NCI-H1436 treated with DMSO at 0.1 percent for 48 hours (cell line): ENCODE results near the gene THSD7B.

Source experiments
- DNase-seq: peaks from one replicate; lab custom pipeline; 2025; lab: John Stamatoyannopoulos, UW

THSD7B gene

DNA sequence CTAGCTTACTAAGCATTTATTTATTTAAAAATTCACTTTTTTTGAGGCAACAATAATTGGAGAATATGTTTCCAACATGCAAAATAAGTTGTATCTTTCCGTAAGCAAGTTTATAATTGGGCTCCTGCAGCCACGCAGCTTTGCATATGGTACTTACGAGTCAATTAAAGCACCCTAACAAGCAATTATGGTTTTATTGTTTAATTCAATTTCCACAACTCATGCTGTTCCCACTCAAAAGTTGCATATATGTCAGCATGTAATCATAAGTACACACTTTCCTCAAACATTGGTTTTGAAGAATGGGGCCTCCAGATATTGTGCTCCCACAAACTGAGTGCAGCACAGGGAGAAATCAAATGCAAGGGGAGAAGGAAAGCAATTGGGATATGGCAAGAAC lies 613.8 kb downstream of the THSD7B start:
- no peak for DNase-seq

GRCh38 chr2:137380610-137381009 lies 615.3 kb downstream of the THSD7B start:
- no peak for DNase-seq

GRCh38 chr2:137381731-137382130 lies 616.4 kb downstream of the THSD7B start:
- DNase-seq = no peak

- no peak for DNase-seq
Observed at GRCh38 chr2:137383391-137383790, 618.0 kb downstream of the THSD7B start.

DNA sequence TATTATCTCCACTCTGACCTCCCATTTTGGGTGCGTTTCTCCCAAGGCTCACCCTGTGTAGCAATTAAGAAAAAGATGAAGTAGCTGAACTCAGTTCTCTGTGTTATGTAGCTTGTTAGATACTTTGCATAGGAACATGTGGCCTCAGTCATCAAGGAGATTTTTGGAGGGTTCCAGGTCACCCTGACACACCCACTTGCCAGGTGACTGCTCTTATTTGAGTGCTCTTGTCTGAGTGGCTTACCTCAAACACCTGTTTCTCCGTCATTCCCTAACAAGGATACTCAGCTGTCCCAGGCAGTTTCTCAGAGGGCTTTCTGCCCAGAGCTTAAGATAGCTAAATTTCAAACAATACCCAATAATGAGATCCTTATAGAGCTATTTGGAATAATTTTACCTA lies 621.7 kb downstream of the THSD7B start:
- DNase-seq = no peak

GRCh38 chr2:137405496-137405895 lies 640.2 kb downstream of the THSD7B start:
- DNase-seq = no peak

GRCh38 chr2:137411585-137411984 lies 646.2 kb downstream of the THSD7B start:
- DNase-seq = no peak

GRCh38 chr2:137420744-137421143 lies 655.4 kb downstream of the THSD7B start:
- DNase-seq = no peak

DNA sequence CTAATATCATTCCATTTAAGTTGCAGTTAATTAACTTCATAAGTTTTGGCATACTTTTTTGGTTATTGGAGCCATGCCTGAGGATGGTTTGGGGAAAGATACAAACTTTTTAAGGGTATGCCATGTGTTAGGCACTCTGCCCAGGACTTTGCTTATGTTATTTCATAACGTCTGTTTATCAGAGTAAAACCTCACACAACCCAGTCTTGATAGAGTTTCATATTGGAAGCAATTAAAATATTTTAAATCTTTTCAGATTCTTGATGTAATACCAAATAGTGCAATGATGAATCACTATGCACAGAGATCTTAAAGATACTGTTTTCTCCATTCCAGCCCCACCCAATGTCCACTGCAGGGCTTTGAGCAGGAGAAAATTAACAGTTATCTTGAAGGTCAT lies 669.8 kb downstream of the THSD7B start:
- no peak for DNase-seq

DNA sequence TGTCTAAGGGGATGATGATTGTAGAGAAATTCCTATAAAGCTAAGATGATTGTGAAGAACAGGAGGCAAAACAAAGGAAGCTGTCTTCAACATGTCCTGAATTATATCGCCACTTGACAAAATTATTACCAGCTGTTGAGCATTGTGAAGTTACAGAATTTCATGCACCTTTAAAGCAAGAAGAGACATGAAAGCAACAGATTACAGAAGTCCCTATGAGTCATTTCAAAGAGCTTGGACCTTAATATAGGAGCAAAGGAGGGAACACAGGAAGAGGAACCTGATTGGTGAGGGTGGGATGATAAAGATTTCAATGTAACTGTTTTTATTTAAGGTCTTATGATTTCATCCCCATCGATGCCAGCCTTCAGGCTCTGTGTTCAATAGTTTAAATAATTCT lies 672.0 kb downstream of the THSD7B start:
- DNase-seq = no peak

DNA sequence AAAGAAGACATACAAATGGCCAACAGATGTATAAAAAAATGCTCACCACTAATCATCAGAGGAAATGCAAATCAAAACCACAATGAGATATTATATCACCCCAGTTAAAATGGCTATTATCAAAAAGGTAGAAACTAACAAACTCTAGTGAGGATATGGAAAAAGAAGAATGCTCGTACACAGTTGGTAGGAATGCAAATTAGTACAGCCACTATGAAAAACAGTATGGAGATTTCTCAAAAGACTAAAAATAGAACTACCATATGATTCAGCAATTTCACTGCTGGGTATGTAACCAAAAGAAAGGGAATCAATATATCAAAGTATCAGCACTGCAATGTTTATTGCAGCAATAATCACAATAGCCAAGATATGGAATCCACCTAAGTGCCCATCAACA lies 679.6 kb downstream of the THSD7B start:
- no peak for DNase-seq

DNA sequence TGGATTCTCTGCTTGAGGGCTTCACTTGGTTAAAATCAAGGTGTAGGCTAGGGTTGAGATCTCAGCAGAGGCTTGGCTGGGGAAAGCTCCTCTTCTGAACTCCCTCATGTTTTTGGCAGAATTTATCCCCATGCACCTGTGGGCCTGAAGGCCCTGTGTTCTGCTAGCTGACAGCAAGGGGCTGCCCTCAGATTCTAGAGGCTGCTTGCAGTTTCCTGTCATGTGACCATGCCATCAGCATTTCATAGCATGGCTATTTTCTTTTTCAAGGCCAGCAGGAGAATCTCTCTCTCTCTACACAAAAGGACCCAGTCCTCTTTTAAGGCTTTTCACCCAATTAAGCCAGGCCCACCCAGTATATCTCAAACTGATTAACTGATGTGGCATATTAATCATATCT lies 684.1 kb downstream of the THSD7B start:
- no peak for DNase-seq

DNA sequence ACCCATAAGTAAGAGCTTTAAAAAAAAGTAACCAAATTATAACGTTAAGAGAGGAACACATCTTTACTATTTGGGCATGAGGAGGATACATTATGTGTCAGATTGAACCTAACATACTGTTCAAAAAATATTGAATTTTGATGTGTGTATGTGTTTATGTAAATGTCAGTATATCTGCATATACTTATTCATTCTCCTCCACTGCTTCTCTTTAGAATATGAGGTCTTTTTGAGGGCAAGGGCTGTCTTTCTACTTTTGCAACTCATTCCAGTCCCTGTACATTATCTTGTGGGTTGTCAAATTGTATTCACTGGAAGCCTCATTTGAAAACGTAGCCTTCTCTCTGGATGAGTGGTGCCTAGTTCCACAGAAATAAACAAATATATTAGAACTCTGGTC lies 689.5 kb downstream of the THSD7B start:
- no peak for DNase-seq

GRCh38 chr2:137467246-137467862 lies 702.0 kb downstream of the THSD7B start:
- DNase-seq = no peak

DNA sequence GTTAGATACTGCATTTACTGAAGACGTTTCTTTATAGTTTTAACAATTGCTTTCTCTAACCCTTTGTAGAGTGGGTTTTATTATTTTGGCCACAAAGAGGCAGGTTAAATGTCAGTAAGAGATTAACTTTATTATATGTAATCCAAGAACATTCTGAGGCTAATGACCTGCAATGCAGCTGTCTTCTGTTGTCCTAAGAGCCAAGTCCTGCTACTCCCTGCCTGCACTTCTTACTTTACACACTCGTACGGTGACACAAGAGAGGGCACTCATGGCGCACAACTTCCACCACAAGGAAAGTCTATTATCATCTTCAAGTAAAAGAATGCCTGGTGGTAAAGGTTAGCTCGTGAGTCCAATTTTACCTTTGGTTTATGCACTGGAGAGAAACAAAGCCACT lies 727.9 kb downstream of the THSD7B start:
- DNase-seq = no peak

DNA sequence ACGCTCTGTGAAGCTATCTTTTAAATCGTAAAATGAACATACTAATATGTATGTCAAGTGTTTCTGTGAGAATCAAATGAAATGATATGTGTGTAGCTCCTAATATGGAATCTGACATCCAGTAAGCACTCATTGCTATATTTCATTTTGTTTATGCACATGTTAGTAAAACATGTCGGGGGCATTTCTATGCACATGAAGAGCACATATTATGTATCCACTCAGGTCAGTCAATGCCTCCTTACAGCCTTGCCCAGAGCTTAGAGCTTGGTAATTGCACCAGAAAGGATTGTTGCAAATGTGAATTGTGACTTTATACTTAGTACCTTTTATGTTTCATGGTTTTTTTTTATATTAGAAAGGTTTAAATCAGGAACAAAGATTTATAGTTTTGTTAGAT lies 735.3 kb downstream of the THSD7B start:
- DNase-seq = no peak

GRCh38 chr2:137507237-137507636 lies 741.9 kb downstream of the THSD7B start:
- no peak for DNase-seq

DNA sequence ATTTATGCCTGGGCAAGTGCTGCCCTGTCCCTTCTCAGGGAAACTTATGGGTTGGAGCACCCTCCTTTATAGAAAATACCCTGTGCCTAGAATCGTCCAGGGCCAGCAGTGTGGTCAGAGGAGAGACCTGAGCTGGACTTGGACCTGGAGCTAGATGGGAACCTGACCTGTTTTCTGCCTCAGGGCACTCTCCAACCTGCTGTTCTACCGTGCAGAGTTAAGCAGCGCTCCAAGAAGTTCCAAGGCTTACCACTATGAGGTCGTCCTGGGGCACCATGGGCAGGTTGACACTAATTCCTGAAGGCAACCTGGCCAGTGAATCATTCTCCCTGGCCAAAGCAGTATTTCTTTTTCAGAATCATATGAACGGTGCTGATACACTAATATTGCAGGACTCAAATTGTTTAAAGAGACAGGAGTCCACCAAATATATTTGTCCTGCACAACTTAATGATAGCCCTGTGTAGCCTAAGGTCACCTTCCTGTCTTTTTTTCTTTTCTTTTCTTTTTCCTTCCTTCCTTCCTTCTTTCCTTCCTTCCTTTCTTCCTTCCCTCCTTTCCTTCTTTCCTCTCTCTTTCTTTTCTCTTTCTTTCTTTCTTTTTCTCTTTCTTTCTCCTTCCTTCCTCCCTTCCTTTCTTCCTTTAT lies 743.5 kb downstream of the THSD7B start:
- DNase-seq = no peak

GRCh38 chr2:137511526-137511925 lies 746.2 kb downstream of the THSD7B start:
- no peak for DNase-seq

- DNase-seq = no peak
Observed at GRCh38 chr2:137521653-137522619, 756.6 kb downstream of the THSD7B start.

GRCh38 chr2:137522620-137523011 lies 757.3 kb downstream of the THSD7B start:
- no peak for DNase-seq

DNA sequence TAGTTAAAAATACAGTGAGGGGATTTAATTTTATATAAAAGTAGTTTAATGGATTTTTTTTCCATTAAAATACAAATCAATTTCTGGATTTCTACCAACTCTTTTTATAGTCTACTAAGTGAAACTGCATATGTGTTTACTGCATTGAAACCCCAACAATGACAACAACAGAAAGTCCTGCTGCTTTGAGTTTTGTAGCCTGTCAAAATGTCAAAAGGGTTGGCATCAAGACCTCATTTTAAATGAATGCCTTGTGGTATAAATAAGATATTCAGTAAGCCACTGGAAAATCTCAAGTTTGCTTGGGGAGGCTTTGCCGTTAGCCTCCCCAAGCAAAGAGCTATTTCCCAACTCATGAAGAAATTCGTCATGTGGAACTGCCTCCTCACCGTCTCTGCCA lies 758.6 kb downstream of the THSD7B start:
- DNase-seq = no peak

- no peak for DNase-seq
Observed at GRCh38 chr2:137525132-137525531, 759.8 kb downstream of the THSD7B start.
